DOHH2 (cell line): ENCODE data around the gene LORICRIN.

Source experiments
- CTCF ChIP-seq: fragments of 200-600 bp; sonication (generic); IDR thresholded peaks from one replicate; pipeline ENCODE4 v1.5.1; 2014; ENCODE audit warnings: antibody characterized with exemption, mild to moderate bottlenecking, low read depth, low read length; ENCODE audit not compliant: poor library complexity, severe bottlenecking
- EZH2phosphoT487 ChIP-seq: fragments of 200-600 bp; sonication (generic); IDR thresholded peaks from 2 replicates; pipeline ENCODE4 v1.6.1; 2017; ENCODE audit warnings: borderline replicate concordance, mild to moderate bottlenecking, antibody characterized with exemption, low read length, moderate library complexity, mixed read lengths

- TF ChIP-seq CTCF = no peak
- TF ChIP-seq EZH2phosphoT487 = no peak
Measured at GRCh38 chr1:153251988-153252387, 7.5 kb upstream of the LORICRIN start.
